Kidney epithelial cell (primary cell): ENCODE data around the gene SUGCT. TPM values are rescaled to one million over a fixed set of nuclear protein-coding genes. Genes with fewer than 3 reads are reported as not detected.

Source experiments
- DNase-seq: peaks from one replicate; pipeline ENCODE4 v3.0.0-alpha.2; 2010; ENCODE audit warnings: low read depth
- H3K27me3 ChIP-seq: 2 replicates; pipeline ENCODE4 v1.6.0; 2011; ENCODE audit warnings: low read length; ENCODE audit not compliant: control insufficient read depth, insufficient read depth
- H3K36me3 ChIP-seq: 2 replicates; pipeline ENCODE4 v1.5.1; 2011; ENCODE audit warnings: low read length; ENCODE audit not compliant: control insufficient read depth, insufficient read depth
- H3K4me3 ChIP-seq: 2 replicates; pipeline ENCODE4 v1.5.1; 2011; ENCODE audit warnings: low read depth, mild to moderate bottlenecking, control low read depth, low read length
- total RNA-seq: library from RNA; depleted of rRNA; stranded (reverse); fragments of >200 nt; gene quantifications from 2 replicates; pipeline ENCODE4 v1.2.3, GENCODE V29; 2015
- TF ChIP-seq, protein P1 (sequence below): IDR thresholded peaks from 2 replicates; pipeline ENCODE4 v1.5.1; 2011; ENCODE audit warnings: mild to moderate bottlenecking, moderate library complexity, low read length, control low read depth, inconsistent platforms; ENCODE audit not compliant: insufficient read depth, poor library complexity, severe bottlenecking

The SUGCT gene
- total RNA-seq, 1 donor from 2014 or later: 4.0 TPM

DNA sequence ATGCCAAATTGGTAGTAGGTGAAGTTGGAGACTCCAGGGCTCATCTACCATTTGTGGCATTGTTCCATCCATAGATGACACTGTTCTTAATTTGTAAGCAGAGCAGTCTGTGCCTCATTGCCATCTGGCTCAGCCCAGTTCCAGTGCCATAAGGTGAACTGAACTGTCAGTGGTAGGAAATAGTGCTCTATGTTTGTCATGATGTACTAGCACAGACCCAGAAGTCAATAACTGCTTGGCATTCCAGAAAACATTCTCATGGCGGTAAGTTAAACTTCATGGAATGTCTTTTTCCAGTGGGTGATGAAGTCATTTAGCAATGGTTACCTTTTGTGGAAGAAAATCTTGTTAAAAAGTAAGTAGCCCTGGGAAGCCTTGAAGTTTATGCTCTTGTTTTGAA is 302.7 kb downstream of the SUGCT start:
- peak; percentile 81 for DNase-seq
- TF ChIP-seq, protein P1, sequence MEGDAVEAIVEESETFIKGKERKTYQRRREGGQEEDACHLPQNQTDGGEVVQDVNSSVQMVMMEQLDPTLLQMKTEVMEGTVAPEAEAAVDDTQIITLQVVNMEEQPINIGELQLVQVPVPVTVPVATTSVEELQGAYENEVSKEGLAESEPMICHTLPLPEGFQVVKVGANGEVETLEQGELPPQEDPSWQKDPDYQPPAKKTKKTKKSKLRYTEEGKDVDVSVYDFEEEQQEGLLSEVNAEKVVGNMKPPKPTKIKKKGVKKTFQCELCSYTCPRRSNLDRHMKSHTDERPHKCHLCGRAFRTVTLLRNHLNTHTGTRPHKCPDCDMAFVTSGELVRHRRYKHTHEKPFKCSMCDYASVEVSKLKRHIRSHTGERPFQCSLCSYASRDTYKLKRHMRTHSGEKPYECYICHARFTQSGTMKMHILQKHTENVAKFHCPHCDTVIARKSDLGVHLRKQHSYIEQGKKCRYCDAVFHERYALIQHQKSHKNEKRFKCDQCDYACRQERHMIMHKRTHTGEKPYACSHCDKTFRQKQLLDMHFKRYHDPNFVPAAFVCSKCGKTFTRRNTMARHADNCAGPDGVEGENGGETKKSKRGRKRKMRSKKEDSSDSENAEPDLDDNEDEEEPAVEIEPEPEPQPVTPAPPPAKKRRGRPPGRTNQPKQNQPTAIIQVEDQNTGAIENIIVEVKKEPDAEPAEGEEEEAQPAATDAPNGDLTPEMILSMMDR: no peak
- no peaks in the 10 kb centered on the region for H3K27me3 ChIP-seq
- H3K36me3 ChIP-seq: no peaks in the 10 kb centered on the region
- no peak overlapping the region for H3K4me3 ChIP-seq

DNA sequence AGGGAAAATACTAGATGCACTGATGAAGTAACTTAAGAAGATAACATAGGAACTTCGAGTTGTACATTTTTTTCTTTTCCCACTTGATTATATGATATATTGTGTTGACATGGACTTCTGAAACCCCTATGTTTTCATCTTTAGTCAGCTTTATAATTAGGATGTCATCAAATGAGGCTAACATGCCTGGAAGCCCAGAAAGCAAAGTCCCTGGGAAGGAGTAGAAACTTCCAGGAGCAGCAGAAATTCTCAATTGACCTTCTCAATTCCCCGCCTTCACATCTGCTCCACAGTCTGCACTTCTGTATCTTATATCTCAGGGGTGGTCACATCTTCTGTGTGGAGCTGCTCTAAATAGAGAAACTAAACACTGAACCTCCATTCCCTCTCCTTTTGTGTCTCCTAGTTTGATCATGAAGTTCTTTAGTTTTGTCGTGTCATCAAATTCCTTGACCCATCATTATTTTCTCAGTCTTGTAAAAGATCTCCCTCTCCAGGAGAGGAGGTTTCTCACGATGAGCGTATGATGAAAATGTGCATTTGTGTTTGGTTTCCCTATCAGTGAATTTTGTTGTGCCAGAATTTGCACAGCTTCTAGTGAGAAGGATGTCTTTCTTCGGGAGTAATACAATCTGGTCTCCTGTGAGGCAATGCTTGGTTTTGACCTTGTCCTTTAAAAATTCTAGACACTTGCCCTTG is 303.3 kb downstream of the SUGCT start:
- TF ChIP-seq, protein P1: no peak
- Histone ChIP-seq H3K27me3 (no peaks in the 10 kb centered on the region), H3K4me3 (no peak overlapping the region), H3K36me3 (no peaks in the 10 kb centered on the region)
- DNase-seq: no peak

DNA sequence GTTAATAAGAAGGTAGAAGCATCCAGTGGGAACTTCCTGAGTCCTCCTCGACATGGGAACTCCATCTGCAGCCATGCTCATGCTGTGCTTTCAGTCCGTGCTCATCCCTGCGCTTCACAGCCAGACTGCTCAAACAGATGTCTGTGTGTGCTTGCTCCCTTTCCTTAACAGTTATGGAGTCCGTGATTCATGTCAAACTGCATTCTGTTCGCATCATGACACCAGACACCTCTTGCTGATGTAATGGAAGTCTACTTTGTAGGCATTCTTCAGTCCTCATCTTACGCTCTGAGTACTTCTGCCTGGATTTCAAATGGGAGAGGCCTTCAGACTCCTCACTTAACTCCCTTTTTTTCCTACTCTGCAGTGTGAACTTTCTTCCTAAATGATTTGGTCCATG is 304.9 kb downstream of the SUGCT start:
- TF ChIP-seq, protein P1: no peak
- DNase-seq: no peak
- H3K4me3 ChIP-seq: no peak overlapping the region
- H3K36me3 ChIP-seq: no peaks in the 10 kb centered on the region
- H3K27me3 ChIP-seq: no peaks in the 10 kb centered on the region

DNA sequence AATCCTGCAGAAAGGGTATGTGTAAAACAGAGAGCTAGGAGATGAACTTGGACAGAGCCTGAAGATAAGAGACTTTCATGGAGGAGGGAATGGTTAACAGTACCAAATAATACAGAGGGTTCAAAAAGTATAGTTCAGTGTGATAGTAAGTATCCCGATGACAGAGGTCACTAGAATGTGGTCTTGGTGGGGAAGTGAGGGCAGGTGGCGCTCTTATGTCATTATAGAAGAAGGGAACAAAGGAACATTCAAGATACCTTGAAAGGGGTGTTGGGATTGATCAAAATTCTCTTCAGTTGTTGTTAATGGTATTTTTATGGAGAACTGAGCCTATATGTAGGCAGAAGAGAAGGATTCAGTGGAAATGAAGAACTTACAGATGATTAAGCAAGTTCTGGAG is 312.5 kb downstream of the SUGCT start:
- no peak for DNase-seq
- H3K4me3 ChIP-seq: no peak overlapping the region
- TF ChIP-seq, protein P1: no peak
- H3K36me3 ChIP-seq: no peaks in the 10 kb centered on the region
- no peaks in the 10 kb centered on the region for H3K27me3 ChIP-seq

DNA sequence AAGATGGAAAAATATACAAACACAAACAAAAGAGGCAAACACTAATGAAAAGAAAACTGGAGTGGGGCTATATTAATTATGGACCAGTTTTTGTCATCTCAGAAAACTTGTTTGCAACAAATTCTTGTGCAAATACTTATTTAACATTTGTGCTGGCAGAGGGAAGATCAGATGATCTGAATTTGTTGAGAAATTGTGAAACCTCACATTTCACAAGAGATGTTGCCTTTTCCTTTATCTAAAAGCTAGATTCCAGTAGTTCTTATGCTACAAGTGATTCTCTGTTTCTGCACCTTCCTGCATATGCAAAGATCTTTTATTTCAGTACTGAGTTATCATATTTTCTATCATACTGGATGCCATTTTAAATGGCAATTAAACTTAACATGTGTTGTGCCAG is 320.7 kb downstream of the SUGCT start:
- DNase-seq: no peak
- Histone ChIP-seq H3K27me3 (no peaks in the 10 kb centered on the region), H3K36me3 (no peaks in the 10 kb centered on the region), H3K4me3 (no peak overlapping the region)
- TF ChIP-seq, protein P1: no peak
